HG02938 (cell line): ENCODE measurements around the gene DLL1.

Source experiments
- ATAC-seq: cut with Tn5 transposase; IDR thresholded peaks from one replicate; pipeline ENCODE4 v1.9.1; 2021; ENCODE audit warnings: mild to moderate bottlenecking, moderate library complexity; ENCODE audit not compliant: unreplicated experiment

Gene DLL1

GRCh38 chr6:170253226-170253909, 37.5 kb downstream of the DLL1 start:
- ATAC-seq: no peak

- ATAC-seq: no peak
Observed at GRCh38 chr6:170251776-170252571, 38.9 kb downstream of the DLL1 start.

GRCh38 chr6:170250981-170251775, 39.7 kb downstream of the DLL1 start:
- no peak for ATAC-seq

GRCh38 chr6:170250455-170250854, 40.4 kb downstream of the DLL1 start:
- ATAC-seq: no peak

- ATAC-seq: no peak
Observed at GRCh38 chr6:170249817-170250216, 41.1 kb downstream of the DLL1 start.

GRCh38 chr6:170248861-170249600, 41.8 kb downstream of the DLL1 start:
- no peak for ATAC-seq

- no peak for ATAC-seq
Observed at GRCh38 chr6:170248111-170248805, 42.6 kb downstream of the DLL1 start.

- no peak for ATAC-seq
Observed at GRCh38 chr6:170247178-170247701, 43.6 kb downstream of the DLL1 start.

- no peak for ATAC-seq
Observed at GRCh38 chr6:170245475-170245992, 45.3 kb downstream of the DLL1 start.

- no peak for ATAC-seq
Observed at GRCh38 chr6:170244721-170245474, 46.0 kb downstream of the DLL1 start.

- no peak for ATAC-seq
Observed at GRCh38 chr6:170243791-170244291, 47.0 kb downstream of the DLL1 start.

GRCh38 chr6:170243386-170243785, 47.5 kb downstream of the DLL1 start:
- ATAC-seq: no peak

- no peak for ATAC-seq
Observed at GRCh38 chr6:170238741-170239565, 51.9 kb downstream of the DLL1 start.

GRCh38 chr6:170237999-170238740, 52.7 kb downstream of the DLL1 start:
- no peak for ATAC-seq

GRCh38 chr6:170236131-170236836, 54.6 kb downstream of the DLL1 start:
- no peak for ATAC-seq

GRCh38 chr6:170235391-170236125, 55.3 kb downstream of the DLL1 start:
- no peak for ATAC-seq
